Type B pancreatic cell (in vitro differentiated cells): ENCODE results near the gene IL36G. TPM values are rescaled to one million over a fixed set of nuclear protein-coding genes. Genes with fewer than 3 reads are reported as not detected.

Experiments used
- DNase-seq: peaks from one replicate; pipeline ENCODE4 v3.0.0; 2021; ENCODE audit warnings: mixed read lengths; ENCODE audit not compliant: unreplicated experiment; ENCODE audit errors: extremely low spot score
- H3K27ac Mint-ChIP-seq: 2 replicates; pipeline ENCODE4 v1.8.0; 2021; ENCODE audit warnings: mild to moderate bottlenecking, mixed read lengths
- H3K27me3 Mint-ChIP-seq: 2 replicates; pipeline ENCODE4 v1.8.0; 2021; ENCODE audit warnings: mixed read lengths
- H3K36me3 Mint-ChIP-seq: 2 replicates; pipeline ENCODE4 v1.8.0; 2021; ENCODE audit warnings: mixed read lengths
- H3K4me1 Mint-ChIP-seq: one replicate; pipeline ENCODE4 v1.8.0; 2021; ENCODE audit warnings: mixed read lengths; ENCODE audit not compliant: unreplicated experiment
- H3K4me3 Mint-ChIP-seq: 2 replicates; pipeline ENCODE4 v1.8.0; 2021; ENCODE audit warnings: mild to moderate bottlenecking, mixed read lengths
- H3K9me3 Mint-ChIP-seq: 2 replicates; pipeline ENCODE4 v1.8.0; 2021; ENCODE audit warnings: mixed read lengths
- CTCF ChIP-seq: fragments of 200-600 bp; sonication (generic); conservative IDR thresholded peaks from 2 replicates; pipeline ENCODE4 v1.5.0; 2021; ENCODE audit warnings: antibody characterized with exemption, mild to moderate bottlenecking
- total RNA-seq: library from RNA; stranded (reverse); gene quantifications from 2 replicates; pipeline ENCODE4 v1.2.1, GENCODE V29; 2021; ENCODE audit warnings: low replicate concordance

IL36G gene
- total RNA-seq, 1 donor from 2014 or later, result not detected

GRCh38 chr2:112973156-112973555 is 4.7 kb upstream of the IL36G start:
- no peak overlapping the region for H3K4me3 Mint-ChIP-seq
- DNase-seq, result no peak
- H3K4me1 Mint-ChIP-seq, result no peaks in the 10 kb centered on the region
- H3K27me3 Mint-ChIP-seq, result peaks cover 46% of the 10 kb centered on the region
- H3K27ac Mint-ChIP-seq, result no peak overlapping the region
- no peaks in the 10 kb centered on the region for H3K9me3 Mint-ChIP-seq
- no peaks in the 10 kb centered on the region for H3K36me3 Mint-ChIP-seq
- no peak for TF ChIP-seq CTCF

- DNase-seq, result no peak
- Mint-ChIP-seq H3K9me3 (no peaks in the 10 kb centered on the region), H3K27ac (no peak overlapping the region), H3K4me1 (no peaks in the 10 kb centered on the region), H3K4me3 (no peak overlapping the region), H3K36me3 (no peaks in the 10 kb centered on the region), H3K27me3 (peaks cover 23% of the 10 kb centered on the region)
- TF ChIP-seq CTCF, result no peak
Observed at GRCh38 chr2:112979731-112980130, 1.9 kb downstream of the IL36G start.

GRCh38 chr2:112980537-112980936 is 2.7 kb downstream of the IL36G start:
- Mint-ChIP-seq H3K27me3 (peaks cover 21% of the 10 kb centered on the region), H3K9me3 (no peaks in the 10 kb centered on the region), H3K4me3 (no peak overlapping the region), H3K27ac (no peak overlapping the region), H3K4me1 (no peaks in the 10 kb centered on the region), H3K36me3 (no peaks in the 10 kb centered on the region)
- no peak for TF ChIP-seq CTCF
- no peak for DNase-seq

DNA sequence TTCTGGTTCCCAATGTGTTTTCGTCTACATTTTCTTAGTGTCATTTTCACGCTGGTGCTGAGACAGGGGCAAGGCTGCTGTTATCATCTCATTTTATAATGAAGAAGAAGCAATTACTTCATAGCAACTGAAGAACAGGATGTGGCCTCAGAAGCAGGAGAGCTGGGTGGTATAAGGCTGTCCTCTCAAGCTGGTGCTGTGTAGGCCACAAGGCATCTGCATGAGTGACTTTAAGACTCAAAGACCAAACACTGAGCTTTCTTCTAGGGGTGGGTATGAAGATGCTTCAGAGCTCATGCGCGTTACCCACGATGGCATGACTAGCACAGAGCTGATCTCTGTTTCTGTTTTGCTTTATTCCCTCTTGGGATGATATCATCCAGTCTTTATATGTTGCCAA is 7.3 kb downstream of the IL36G start:
- H3K27ac Mint-ChIP-seq, result no peak overlapping the region

GRCh38 chr2:112989611-112990010 is 11.8 kb downstream of the IL36G start:
- no peak for DNase-seq
- no peak for TF ChIP-seq CTCF
- Mint-ChIP-seq H3K36me3 (no peaks in the 10 kb centered on the region), H3K4me3 (no peak overlapping the region), H3K27ac (no peak overlapping the region), H3K27me3 (peaks cover 6% of the 10 kb centered on the region), H3K4me1 (no peaks in the 10 kb centered on the region), H3K9me3 (no peaks in the 10 kb centered on the region)

More for the DNA sequence above, 7.3 kb downstream of the IL36G start:
- H3K4me1 Mint-ChIP-seq, result no peaks in the 10 kb centered on the region
- no peaks in the 10 kb centered on the region for H3K36me3 Mint-ChIP-seq
- no peak overlapping the region for H3K4me3 Mint-ChIP-seq
- peaks cover 3% of the 10 kb centered on the region for H3K27me3 Mint-ChIP-seq
- H3K9me3 Mint-ChIP-seq, result no peaks in the 10 kb centered on the region
- no peak for DNase-seq
- TF ChIP-seq CTCF, result no peak

- no peaks in the 10 kb centered on the region for H3K36me3 Mint-ChIP-seq
- H3K27me3 Mint-ChIP-seq, result peaks cover 13% of the 10 kb centered on the region
- H3K4me1 Mint-ChIP-seq, result no peaks in the 10 kb centered on the region
- no peak for TF ChIP-seq CTCF
- DNase-seq, result no peak
- no peak overlapping the region for H3K4me3 Mint-ChIP-seq
- H3K9me3 Mint-ChIP-seq, result no peaks in the 10 kb centered on the region
- H3K27ac Mint-ChIP-seq, result no peak overlapping the region
Observed at GRCh38 chr2:112993831-112994230, 16.0 kb downstream of the IL36G start.
